NCI-H2029 (cell line): ENCODE measurements around the gene AGPAT3.

Experiments
- DNase-seq: peaks from one replicate; lab custom pipeline; 2025; lab: John Stamatoyannopoulos, UW

Gene AGPAT3

DNA sequence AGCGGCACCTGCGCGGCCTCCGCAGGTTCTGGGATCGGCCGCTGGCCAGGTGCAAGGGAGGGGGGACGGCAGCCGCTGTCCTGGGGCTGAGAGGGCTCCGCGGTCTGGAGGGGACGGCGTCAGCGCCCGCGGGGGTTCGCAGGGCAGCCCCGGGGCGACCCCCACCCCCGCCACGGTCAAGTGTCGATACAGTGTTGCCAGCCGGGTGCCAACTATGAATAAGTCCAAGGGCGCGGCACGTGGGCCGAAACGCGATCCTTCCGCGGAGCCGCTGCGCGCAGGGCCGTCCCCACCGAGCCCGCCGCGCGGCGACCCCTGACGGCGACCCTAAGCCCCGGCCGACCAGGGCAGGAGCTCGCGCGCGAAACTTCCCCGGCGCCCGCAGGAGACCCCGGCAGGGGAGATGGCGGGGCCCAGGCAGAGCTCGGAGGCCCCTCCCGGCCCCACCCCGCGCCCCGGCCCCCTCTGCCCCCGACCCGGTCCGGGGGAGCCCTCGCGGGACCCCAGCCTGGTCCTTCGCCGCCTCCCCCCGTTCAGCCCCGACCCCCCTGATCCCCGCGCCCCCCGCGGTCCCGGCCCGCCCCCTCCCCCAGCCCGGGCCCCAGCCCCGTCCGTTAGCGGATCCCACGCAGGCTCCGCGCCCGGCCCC lies 586 bp upstream of the AGPAT3 start:
- DNase-seq: peak; percentile 76

DNA sequence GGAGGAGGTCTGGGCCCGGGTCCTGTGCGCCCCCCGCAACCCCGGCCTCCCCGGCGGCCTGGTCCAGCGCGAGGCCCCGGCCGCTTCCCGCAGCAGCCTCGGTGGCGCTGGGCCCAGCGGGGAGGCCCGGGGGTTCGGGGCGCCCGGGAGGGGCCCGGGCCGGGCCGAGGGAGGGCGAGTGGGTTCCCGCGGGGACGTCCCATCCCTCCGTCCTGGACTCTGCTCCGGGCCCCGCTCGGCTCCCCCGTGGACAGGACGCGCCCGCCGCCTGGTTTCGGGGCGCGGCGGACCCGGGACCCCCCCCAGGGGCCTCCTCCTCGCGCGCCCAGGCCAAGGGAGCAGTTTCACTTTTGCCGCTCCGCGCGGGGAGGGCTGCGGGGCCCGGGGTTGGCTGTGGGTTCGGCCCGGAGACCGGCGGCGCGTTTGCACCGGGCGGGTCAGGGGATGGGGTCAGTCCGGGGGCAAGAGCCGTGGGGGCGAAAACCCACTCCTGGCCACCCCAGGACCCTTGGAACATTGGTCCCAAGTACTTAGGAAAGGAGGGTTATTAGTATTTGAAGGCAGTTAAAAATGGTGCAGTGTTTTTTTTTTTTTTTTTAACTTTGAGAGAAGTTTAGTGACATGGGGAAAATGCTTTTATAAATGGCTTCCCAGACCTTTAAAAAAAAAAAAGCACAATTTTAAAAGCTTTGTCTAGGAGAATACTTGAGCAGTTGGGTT lies 677 bp downstream of the AGPAT3 start:
- DNase-seq: no peak

DNA sequence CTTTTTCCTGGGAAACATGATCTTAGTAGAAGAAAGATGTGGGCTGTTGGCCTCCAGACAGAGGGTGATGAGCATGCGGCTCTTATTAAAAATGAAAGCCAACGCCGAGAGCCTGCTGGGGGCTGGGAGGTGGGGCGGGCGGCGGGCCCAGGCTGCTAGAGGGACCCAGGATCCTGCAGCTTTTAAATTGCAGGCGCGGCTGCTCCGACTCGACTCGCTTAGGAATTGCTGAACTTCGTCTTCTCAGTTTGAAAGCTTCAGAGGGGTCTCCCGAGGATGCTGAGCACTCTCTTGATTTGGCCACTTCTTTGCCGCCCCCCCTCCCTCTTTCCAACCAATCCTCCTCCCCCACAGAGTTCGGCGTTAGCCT lies 1.2 kb downstream of the AGPAT3 start:
- peak; percentile 44 for DNase-seq

DNA sequence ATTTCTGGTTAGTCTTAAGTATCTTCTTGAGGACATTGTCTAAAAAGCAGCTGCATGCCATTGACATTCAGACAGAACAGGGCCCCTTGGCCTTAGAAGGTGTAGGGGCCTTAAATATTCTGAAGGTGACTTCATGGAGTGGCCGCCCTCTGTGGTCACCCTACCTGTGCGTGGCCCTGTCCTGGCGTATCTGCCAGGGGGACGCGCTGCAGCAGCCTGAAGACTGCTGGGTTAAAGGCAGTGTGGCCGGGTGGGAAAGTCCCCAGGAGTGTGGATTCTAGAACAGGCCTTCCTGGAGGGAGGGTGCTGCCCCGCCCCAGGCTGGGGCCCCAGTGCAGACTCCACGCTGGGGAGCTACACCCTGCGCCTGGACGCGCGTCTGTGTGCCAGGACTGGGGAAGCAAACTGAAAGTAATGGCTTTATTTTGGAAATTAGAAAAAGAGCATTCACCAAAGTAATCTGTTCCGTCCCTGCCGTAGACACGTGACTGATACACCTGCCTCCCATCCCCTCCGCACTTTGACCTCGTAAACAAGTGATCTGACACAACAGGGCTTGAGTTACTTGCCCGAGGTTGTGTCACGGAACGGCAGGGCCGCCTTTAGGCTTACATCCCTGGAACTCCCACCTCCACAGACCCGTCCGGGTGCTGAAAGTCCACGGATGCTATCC lies 1.8 kb downstream of the AGPAT3 start:
- DNase-seq: no peak

DNA sequence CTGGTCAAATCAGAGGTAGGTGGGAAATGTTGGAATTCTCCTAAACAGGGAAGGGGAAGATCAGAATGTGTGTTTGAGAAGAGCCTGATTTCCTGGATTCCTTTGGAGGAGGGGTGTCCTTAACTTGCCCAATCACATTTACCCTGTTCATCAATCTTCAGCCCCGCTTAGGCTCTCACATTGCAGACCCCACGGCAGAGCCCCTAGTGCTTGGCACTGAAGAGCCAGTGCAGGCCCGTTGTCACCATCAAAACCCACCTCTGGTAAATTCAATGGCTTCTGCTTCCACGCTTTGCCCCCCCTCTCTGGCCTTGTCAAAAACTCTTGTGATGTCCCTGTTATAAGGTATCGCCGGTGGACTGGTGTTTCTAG lies 2.3 kb downstream of the AGPAT3 start:
- DNase-seq: no peak

DNA sequence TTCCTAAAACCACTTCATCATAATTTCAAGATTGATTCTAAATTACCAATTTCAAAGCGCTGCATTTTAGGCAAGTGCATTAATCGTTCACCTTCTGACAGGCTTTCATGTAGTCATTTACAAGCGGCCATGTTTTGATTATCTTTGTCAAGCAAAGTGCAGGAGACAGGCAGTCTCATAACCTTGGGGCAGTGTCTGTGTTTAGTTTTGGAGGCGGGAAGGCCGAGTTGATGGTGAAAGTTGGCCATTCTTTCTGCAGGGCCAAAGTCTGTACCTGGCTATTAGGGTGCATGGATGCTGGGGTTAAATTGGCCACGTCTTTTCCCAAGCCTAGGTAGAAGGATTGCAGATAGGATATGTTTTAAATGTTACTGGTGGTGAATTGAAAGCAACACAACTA lies 2.9 kb downstream of the AGPAT3 start:
- no peak for DNase-seq

DNA sequence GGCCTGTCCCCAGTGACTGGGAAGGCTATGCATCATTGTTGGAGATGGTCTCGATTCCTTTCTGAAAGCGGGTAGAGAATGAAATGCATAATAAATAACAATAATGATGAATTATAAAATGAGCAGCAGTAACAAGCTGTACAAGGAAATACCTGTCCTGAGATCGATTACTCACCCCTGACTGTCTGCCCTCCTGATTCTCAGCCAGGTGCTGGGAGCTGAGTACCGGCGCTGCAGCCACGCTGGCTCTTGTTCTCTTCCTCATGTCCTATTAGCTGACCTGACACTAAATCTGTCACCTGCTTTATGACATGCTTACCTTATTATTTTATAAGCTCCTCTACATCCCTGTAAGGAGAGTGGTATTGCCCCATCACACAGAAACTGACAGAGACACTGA lies 3.4 kb downstream of the AGPAT3 start:
- DNase-seq: peak; percentile 58

DNA sequence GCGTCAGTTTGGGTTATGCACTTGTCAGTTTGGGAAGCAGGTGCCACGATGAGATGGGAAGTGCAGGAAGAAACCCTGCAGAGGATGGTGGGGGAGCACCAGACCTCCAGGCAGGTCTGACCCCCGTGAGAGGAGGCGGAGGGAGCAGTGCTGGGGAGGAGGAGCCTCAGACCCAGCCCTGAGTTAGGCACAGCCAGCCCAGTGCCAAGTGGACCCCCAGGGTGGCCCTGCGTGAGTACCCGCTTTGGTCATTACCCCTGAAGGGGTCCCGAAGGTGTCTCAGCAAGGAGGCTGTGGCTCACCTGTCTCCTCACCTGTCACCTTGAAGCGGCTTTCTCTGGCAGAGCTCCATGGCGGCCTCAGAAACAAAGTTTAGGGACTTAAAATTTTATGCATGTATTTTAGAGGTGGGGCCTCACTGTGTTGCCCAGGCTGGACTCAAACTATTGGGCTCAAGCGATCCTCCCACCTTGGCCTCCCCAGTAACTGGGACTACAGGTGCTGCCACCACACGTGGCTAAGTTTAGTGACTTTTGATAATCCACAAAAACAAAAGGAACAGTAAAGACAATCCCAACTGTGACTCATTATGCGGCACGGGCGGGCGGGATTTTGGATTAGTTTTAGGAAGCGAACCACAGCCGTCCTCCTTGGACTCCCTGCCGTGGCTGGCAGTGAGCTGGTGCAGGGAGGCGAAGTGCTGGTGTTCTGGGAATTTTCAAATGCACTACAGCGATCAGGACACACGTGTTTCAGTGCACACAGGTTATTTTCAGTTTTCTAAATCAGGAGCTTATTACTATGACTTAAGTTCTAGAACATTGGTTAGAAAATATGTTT lies 4.7 kb downstream of the AGPAT3 start:
- no peak for DNase-seq

DNA sequence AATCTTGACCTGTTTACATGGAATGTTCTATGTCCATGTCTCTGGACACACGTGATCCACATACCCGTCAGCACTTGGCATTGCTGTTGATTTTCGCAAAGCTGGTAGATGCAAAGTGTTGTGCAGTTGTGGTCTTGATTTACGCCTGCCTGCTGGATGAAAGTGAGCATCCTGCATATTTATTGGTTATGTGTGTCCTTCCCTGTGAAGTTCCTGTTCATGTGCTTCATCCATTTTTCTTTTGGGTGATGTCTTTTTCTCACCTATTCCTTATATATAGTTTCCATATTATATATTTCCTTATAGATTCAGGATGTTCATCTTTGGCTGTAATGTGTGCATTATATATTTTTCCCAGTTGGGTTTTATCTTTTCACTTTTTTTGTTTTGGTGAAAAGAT lies 6.5 kb downstream of the AGPAT3 start:
- no peak for DNase-seq

DNA sequence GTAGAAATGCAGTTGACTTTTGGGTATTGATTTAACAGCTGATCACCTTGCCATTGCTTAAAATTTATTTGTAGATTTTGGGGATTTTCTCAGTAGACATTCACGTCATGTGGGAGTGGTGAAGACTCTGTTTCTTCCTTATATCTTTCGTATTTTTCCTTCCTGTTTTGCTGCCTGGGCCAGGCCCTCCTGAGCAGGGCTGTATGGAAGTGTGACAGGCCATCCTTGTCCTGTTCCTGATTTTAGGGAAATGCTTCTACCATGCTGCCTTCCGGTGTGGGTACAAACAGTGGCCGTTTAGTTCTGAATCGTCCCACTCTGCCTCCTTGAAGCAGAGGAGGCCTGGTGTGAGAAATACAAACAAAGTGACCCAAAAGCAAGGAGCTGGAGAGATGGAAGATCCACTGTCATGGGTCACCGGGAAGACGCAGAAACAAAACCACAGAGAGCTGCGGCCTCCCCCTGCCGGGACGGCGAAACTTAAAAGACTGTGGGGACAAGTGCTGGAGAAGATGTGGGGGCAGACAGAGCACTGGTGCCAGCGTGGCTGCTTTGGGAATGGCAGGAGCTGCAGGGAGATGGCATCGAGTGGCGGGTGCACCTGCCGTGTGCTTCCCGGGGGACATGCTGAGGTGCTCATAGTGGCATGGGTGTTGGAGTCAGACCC lies 7.6 kb downstream of the AGPAT3 start:
- no peak for DNase-seq

DNA sequence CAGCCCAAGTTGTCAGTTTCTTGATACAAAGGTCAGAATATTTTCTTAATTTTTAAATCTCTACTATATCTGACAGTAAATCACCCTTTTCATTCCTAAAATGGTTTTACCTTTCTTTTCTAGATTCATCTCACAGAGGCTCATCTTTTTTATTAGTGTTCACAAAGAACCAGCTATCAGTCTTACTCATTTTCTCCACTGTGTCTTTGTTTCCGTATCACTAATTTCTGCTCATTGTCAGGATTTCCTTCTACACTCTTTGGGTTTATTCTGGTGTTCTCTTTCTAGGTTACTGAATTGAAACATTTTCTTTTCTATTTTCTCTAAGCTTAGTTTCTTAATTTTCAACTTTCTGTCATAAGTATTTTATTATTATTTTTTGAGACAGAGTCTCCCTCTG lies 8.7 kb downstream of the AGPAT3 start:
- no peak for DNase-seq

DNA sequence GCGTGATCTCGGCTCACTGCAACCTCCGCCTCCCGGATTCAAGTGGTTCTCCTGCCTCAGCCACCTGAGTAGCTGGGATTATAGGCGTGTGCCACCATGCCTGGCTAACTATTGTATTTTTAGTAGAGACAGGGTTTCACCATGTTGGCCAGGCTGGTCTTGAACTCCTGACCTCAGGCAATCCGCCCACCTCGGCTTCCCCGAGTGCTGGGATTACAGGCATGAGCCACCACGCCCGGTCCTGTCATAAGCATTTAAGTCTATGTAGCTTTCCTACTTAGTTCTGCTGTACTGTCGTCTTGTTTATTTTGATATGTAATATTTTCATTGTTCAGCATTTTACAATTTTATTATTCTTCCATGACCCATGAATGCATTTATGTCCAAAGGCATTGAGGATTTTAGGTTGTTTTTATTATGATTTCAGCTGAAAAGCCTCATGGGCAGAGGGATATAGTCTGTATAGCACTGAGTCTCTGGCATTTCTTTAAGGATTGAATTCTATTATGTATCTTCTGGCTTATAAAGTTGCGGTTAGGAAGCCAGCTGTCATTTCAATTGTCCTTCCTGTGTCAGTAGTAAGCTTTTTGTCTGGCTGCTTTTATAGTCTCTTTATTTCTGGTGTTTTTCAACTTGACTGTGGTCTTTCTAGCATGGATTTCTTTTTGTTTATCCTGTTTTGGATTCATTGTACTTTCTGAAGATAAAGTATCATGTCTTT lies 9.2 kb downstream of the AGPAT3 start:
- DNase-seq: no peak

DNA sequence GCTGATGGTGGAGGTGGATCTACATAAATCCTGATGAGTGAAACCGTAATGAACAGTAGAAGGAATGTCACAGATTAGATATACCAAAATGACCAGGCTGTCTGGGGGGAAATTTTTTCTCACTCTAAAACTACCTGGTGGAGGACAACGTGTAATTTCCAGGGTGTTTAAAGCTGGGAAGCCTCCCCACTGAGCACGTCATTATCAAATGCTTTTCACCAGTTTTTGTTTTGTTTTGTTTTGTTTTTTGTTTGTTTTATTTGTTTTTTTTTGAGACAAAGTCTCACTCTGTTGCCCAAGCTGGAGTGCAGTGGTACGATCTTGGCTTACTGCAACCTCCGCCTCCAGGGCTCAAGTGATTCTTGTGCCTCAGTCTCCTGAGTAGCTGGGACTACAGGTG lies 11.6 kb downstream of the AGPAT3 start:
- DNase-seq: no peak

DNA sequence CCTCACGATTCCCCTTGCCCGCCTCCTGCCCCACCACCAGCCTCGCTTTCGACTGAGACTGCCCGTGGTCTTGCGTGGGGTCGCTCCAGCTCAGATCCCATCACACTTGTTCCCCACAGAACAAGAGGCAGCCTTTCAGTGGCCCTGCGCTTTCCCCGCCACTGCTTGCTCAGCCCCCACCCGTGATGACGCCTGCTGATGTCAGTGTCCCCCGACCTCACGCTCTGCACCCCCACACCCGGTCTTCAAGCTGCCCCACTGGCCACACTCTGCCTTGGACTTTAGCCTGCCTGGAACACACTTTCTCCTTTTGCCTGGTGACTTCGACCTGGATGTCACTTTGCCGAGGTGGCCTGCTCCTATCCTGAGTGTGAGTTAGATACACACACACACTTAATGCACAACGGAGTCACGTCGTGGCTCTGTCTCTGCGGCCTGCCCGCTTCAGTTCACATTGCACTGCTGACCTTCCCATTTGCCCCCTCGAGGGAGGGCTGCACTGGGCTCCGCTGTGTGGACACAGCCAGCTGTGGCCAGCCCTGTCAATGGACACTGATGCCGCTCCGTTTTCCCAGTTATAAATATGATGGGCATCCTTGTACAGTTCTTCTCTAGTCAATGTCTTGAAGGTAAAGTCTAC lies 13.0 kb downstream of the AGPAT3 start:
- no peak for DNase-seq

DNA sequence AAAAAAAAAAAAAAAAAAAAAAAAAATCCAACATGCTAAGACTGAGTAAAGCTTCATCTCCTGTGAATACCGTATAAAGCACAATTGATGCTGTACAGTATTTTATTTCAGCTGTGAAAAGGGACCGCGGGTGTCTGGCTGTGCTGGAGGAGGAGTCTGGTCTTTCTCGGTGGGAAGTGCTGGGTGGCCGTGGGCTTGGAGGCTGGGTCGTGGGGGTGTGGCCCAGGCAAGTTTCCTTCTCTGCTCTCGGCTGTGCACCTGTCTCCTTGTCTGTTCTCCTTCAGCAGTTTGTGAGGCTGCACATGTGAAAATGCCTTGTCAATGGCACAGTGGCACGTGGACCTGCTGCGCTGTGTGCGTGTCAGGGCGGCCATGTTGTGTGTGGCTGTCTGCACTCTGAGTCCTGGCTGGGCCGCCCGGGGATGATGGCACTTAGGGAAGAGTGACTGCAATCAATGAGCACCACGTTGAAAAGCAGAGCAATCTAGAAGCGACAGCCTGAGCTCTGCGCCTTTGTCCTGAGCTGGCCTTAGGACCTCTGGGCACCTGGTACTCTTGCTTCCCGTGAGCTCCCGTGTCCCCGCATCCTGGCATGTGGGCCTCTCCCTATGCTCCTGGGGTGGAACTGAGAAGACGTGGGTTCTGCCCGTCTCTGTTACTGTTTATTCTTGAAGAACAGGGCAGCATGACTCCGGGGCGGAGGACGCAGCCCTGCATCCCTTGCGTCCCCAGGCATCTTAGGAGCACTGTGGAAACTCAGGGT lies 14.5 kb downstream of the AGPAT3 start:
- no peak for DNase-seq

DNA sequence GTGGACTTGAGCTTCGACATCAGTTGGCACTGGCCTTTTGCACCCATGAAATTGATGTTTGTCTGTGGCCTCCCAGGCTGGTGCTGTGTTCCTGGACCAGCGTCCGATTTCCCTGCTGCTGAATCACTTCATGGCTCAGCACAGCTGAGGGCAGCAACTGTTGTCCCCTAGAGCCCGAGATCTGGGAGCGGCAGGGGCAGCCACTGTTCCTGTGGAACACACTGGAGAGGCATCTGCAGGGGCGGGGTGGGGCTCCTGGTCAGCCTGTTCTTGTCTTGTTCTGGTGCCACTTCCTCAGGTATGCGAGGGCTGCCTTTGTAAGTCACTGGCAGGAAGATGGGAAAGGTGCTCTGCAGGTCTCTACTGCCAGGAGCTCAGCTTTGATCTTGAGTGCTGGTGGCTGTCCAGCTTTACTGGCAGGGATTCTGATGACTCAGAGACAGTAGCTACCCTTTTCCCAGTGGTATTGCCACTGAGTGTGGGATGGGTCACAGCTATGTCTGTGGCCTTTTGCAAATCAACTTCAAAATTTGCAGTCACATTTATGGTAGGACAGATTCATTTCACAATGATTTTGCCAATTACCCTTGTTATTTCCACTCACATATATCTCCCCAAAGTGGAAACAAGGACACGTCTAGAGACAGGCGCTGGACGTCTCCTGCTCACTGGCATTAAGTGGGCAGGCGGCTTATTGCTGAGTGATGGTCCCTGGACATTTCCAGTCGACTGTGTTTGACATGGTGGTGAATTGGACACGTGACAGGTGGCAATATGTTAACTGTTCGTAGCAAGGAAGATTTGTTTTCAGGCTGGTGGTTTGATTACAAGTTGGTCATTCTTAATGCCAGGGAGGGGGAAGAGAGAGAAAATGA lies 15.3 kb downstream of the AGPAT3 start:
- peak; percentile 9 for DNase-seq

DNA sequence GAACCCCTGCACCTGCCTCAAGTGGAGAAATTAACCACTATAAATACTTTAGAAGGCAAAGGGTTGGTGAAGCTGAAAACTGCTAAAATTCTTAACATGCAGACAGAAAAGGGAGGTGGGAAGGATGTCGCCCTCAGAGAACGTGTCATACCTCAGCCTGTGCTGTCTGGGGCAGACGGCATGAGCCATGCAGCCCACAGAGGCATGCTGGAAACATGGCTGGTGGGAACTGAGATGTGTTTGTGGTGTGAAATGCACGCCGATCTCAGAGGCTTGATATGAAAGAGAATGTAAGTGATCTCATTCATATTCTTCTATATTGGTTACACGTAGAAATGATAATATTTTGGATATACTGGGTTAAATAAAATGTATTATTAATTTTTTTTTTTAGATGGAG lies 16.3 kb downstream of the AGPAT3 start:
- no peak for DNase-seq

DNA sequence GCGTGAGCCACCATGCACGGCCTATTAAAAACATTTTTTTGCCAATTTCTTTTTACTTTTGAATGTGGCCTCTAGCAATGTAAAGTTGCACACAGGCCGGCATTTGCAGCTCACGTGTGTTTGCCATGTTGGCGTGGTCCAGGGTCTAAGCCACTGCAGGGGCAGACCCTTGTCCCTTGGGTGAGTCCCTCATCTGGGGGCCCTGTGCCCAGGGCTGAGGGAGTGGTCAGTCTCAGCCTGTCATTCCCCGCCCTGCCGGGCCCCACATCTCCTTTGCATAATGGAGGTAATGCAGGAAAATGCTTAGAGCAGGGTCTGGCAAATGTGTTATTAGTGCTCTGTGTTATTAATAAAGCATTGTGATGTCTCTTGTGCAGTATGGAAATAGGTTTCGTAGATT lies 16.9 kb downstream of the AGPAT3 start:
- no peak for DNase-seq

DNA sequence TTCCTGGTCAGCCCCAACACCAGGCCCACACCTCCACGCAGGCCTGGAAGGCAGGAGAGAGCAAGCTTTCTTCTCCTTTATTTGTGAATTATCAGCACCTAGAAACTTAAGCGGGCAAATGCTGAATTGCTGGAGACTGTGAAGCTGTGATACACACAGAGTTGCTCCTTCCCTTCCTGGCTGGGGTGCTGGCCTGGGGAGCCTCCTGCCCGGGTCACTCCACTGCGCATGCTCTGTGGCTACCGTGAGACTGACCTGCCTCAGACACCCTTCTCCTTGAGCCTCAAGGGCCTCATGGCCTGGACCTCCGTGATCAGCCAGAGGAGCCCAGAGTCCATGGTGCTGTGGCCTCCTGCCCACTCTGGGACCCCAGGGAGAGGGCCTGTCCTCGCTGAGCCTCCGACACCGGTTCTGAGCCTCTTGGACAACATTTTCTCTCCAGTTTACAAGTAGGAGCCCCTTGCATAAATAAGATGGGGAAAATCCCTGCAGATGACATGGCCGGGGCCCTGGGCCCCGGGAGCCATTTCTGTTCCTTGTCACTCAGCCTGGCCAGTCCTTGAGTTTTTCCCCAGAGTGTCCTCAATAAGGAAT lies 18.0 kb downstream of the AGPAT3 start:
- DNase-seq: no peak
